SK-N-SH (cell line): Measurements from ENCODE around the gene HDAC4. TPM values are rescaled to one million over a fixed set of nuclear protein-coding genes. Genes with fewer than 3 reads are reported as not detected.

Experiments used
- CTCF ChIA-PET: fragments of 300-600, 350-600 bp; formaldehyde crosslinking; extraction: SDS; loops from one replicate; lab custom pipeline; 2021; lab: Yijun Ruan, JAX
- POLR2A ChIA-PET: fragments of 350-600 bp; sonication (Branson Sonifier 250); formaldehyde crosslinking; extraction: SDS; loops from one replicate; lab custom pipeline; 2020; ENCODE audit warnings: antibody characterized with exemption, inconsistent platforms; lab: Yijun Ruan, JAX
- DNase-seq: peaks from one replicate; pipeline ENCODE4 v3.0.0; 2012
- H2AFZ ChIP-seq: fragments of 200-600 bp; sonication (generic); 2 replicates; pipeline ENCODE4 v1.8.1; 2016; ENCODE audit warnings: antibody characterized with exemption, mild to moderate bottlenecking, low read depth
- H3F3A ChIP-seq: fragments of 200-600 bp; sonication (generic); replicated peaks from 2 replicates; pipeline ENCODE3; 2016; ENCODE audit warnings: antibody characterized with exemption, mild to moderate bottlenecking; ENCODE audit not compliant: insufficient read depth
- H3K27ac ChIP-seq, 2 experiments: fragments of 200-500 bp in 1 of 2; fragments of 200-600 bp in 1 of 2; sonication (Bioruptor generic) in 1 of 2; sonication (generic), shearing (Covaris generic) in 1 of 2; 2 replicates each; pipeline versions ENCODE4 v1.5.1 to v1.6.1; 2014 to 2016; ENCODE audit warnings: low read depth in 2 of 2, inconsistent platforms in 1 of 2, low read length in 1 of 2, mild to moderate bottlenecking in 1 of 2, mixed read lengths in 1 of 2
- H3K27me3 ChIP-seq: fragments of 200-600 bp; sonication (generic), shearing (Covaris generic); 2 replicates; pipeline ENCODE4 v1.6.1; 2016; ENCODE audit warnings: mixed run types; ENCODE audit not compliant: insufficient read depth
- H3K36me3 ChIP-seq, 2 experiments: fragments of 200-500 bp in 1 of 2; fragments of 200-600 bp in 1 of 2; sonication (Bioruptor generic) in 1 of 2; sonication (generic) in 1 of 2; replicated peaks in 1 of 2; 2 replicates each; pipeline versions ENCODE3 to v1.5.1; 2014 to 2016; ENCODE audit warnings: low read length in 1 of 2, mild to moderate bottlenecking in 1 of 2; ENCODE audit not compliant: insufficient read depth in 2 of 2, control insufficient read depth in 1 of 2
- H3K4me1 ChIP-seq, 2 experiments: fragments of 200-500 bp in 1 of 2; fragments of 200-600 bp in 1 of 2; sonication (Bioruptor generic) in 1 of 2; sonication (generic), shearing (Covaris generic) in 1 of 2; 2 replicates each; pipeline versions ENCODE4 v1.5.1 to v1.6.1; 2014 to 2016; ENCODE audit warnings: low read depth in 1 of 2, low read length in 1 of 2, mixed run types in 1 of 2; ENCODE audit not compliant: insufficient read depth in 2 of 2, control insufficient read depth in 1 of 2
- H3K4me2 ChIP-seq: fragments of 200-600 bp; sonication (generic), shearing (Covaris generic); 2 replicates; pipeline ENCODE4 v1.6.1; 2017; ENCODE audit warnings: mixed run types
- H3K4me3 ChIP-seq, 2 experiments: fragments of 200-500 bp in 1 of 2; fragments of 200-600 bp in 1 of 2; sonication (Bioruptor generic) in 1 of 2; sonication (generic), shearing (Covaris generic) in 1 of 2; 2 replicates each; pipeline versions ENCODE4 v1.5.1 to v1.8.1; 2014 to 2016; ENCODE audit warnings: low read depth in 2 of 2, inconsistent platforms in 1 of 2, low read length in 1 of 2, mild to moderate bottlenecking in 1 of 2, mixed read lengths in 1 of 2, moderate library complexity in 1 of 2
- H3K79me2 ChIP-seq: fragments of 200-600 bp; sonication (generic); 2 replicates; pipeline ENCODE4 v1.8.1; 2017; ENCODE audit warnings: mild to moderate bottlenecking; ENCODE audit not compliant: insufficient read depth
- H3K9ac ChIP-seq: fragments of 200-600 bp; sonication (generic); 2 replicates; pipeline ENCODE4 v1.6.1; 2017; ENCODE audit warnings: mixed run types
- H3K9me2 ChIP-seq: fragments of 200-600 bp; sonication (generic); 2 replicates; pipeline ENCODE4 v1.6.1; 2017; ENCODE audit warnings: mixed run types
- H3K9me3 ChIP-seq: fragments of 200-600 bp; sonication (generic); 2 replicates; pipeline ENCODE4 v1.6.1; 2017; ENCODE audit warnings: mixed run types, mild to moderate bottlenecking, moderate library complexity
- H4K20me1 ChIP-seq: fragments of 200-600 bp; sonication (generic); 2 replicates; pipeline ENCODE4 v1.6.1; 2017; ENCODE audit warnings: mild to moderate bottlenecking, mixed run types; ENCODE audit not compliant: insufficient read depth
- CHD2 ChIP-seq: fragments of 150-350 bp; IDR thresholded peaks from 2 replicates; pipeline ENCODE4 v1.6.1; 2018; ENCODE audit warnings: low read length; ENCODE audit not compliant: partially characterized antibody
- EP300 ChIP-seq, 2 experiments: IDR thresholded peaks; 2 replicates each; pipeline versions ENCODE4 v1.4.0 to v1.6.1; 2012; ENCODE audit warnings: borderline replicate concordance in 1 of 2, low read depth in 1 of 2, low read length in 1 of 2
- FOXJ3 ChIP-seq: sonication (generic); formaldehyde crosslinking; IDR thresholded peaks from 2 replicates; pipeline ENCODE4 v1.5.1; 2020; ENCODE audit warnings: mild to moderate bottlenecking, missing genetic modification reagents
- GATA2 ChIP-seq: sonication (generic); formaldehyde crosslinking; IDR thresholded peaks from 2 replicates; pipeline ENCODE4 v1.5.0; 2020; ENCODE audit warnings: mild to moderate bottlenecking, missing genetic modification reagents
- MEF2A ChIP-seq: IDR thresholded peaks from 2 replicates; pipeline ENCODE4 v1.4.0; 2012; ENCODE audit warnings: low read depth, borderline replicate concordance
- MXI1 ChIP-seq: IDR thresholded peaks from 2 replicates; pipeline ENCODE4 v1.6.1; 2012; ENCODE audit warnings: mild to moderate bottlenecking, low read depth, low read length, improper control_type of control experiment
- NRF1 ChIP-seq: IDR thresholded peaks from 2 replicates; pipeline ENCODE4 v1.6.1; 2012; ENCODE audit warnings: low read depth, mild to moderate bottlenecking, low read length
- RAD21 ChIP-seq: IDR thresholded peaks from 2 replicates; pipeline ENCODE4 v1.6.1; 2012; ENCODE audit warnings: mild to moderate bottlenecking, low read length
- RFX5 ChIP-seq: IDR thresholded peaks from 2 replicates; pipeline ENCODE4 v1.6.1; 2012; ENCODE audit warnings: mild to moderate bottlenecking, improper control_type of control experiment, low read length
- TAF1 ChIP-seq: IDR thresholded peaks from 2 replicates; pipeline ENCODE4 v1.6.1; 2012; ENCODE audit warnings: low read depth, mild to moderate bottlenecking, low read length, moderate library complexity, borderline replicate concordance
- TCF12 ChIP-seq: IDR thresholded peaks from 2 replicates; pipeline ENCODE4 v1.4.0; 2012
- TEAD4 ChIP-seq: IDR thresholded peaks from 2 replicates; pipeline ENCODE4 v1.4.0; 2012; ENCODE audit warnings: mild to moderate bottlenecking, borderline replicate concordance; ENCODE audit not compliant: insufficient read depth
- WGBS: methylation state at CpG from one replicate; pipeline ENCODE4 v1.1.6; 2017; ENCODE audit warnings: low lambda C conversion rate; 5-methylcytosine and 5-hydroxymethylcytosine counted together
- polyA plus RNA-seq, 3 experiments: library from polyadenylated mRNA; depleted of rRNA; stranded (reverse); fragments of >200 nt; gene quantifications; 2 replicates each; pipeline ENCODE4 v1.2.3, GENCODE V29; 2012
- TF ChIP-seq, protein P1 (sequence below): IDR thresholded peaks from 2 replicates; pipeline ENCODE4; 2012
- TF ChIP-seq, protein P2 (sequence below): IDR thresholded peaks from 2 replicates; pipeline ENCODE4 v1.4.0; 2012; ENCODE audit warnings: low read depth
- TF ChIP-seq, protein P3 (sequence below): fragments of 200-600 bp; sonication (generic); IDR thresholded peaks from 2 replicates; pipeline ENCODE4 v1.6.1; 2017; ENCODE audit warnings: antibody characterized with exemption, mild to moderate bottlenecking, moderate library complexity
- TF ChIP-seq, protein P4 (sequence below): fragments of 150-350 bp; IDR thresholded peaks from 2 replicates; pipeline ENCODE4 v1.6.1; 2017; ENCODE audit warnings: antibody characterized with exemption, low read length, low read depth, borderline replicate concordance

Gene HDAC4
- polyA plus RNA-seq, 1 of the 3 experiments (the other 2 are of a cell fraction) = 5.5 TPM

DNA sequence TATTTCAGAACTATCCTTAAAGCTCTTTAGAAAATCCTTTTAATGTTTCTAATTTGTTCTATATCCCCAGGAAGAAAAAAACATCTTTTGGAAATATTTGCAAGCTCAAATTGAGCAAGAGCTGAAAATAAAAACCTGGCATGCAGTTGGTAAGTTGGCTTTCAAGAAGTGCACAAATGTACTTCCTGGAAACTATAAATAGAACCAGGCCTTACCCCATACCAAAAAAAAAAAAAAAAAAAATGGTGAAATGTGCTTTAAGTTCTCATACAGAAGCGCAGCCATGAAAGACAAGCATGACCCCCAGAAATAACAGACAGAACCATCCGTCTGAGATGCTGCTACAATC is 178.5 kb downstream of the HDAC4 start:
- Histone ChIP-seq H3K36me3 (no peaks in the 10 kb centered on the region), H3K9me3 (no peaks in the 10 kb centered on the region), H4K20me1 (no peaks in the 10 kb centered on the region), H3K27me3 (no peaks in the 10 kb centered on the region), H3K9ac (no peak overlapping the region), H3K9me2 (no peaks in the 10 kb centered on the region), H3K4me1 (peaks cover 13 to 43% of the 10 kb centered on the region in 2 experiments), H3K27ac (peak overlapping the region in 1 of 2 experiments; percentile 2; a peak in 1 of 4 replicates), H2AFZ (no peak overlapping the region)
- ChIA-PET POLR2A (interaction anchor here (1.0 kb wide), 1 partner anchor 10 kb away, joined by 3 read pairs; no protein-coding TSS in a partner anchor), CTCF (interaction anchor here (1.1 to 1.9 kb wide), 3 partner anchors 10 to 78 kb away, joined by 3 to 6 read pairs (median 3); no protein-coding TSS in a partner anchor)
- no peak for DNase-seq
- WGBS = 92% methylated on average over 2 of the region's 2 CpGs
- no peak for TF ChIP-seq TAF1
- TF ChIP-seq MEF2A = no peak
- TF ChIP-seq, all 33 proteins: peak for 0
- H3K4me2 ChIP-seq = no peak overlapping the region; the same call in 1 of the 2 replicates
- no peaks in the 10 kb centered on the region for H3F3A ChIP-seq
- 0 out of 2 replicates have a peak, but pooled peaks cover 2% of the 10 kb centered on the region for H3K79me2 ChIP-seq
- H3K4me3 ChIP-seq = no peak overlapping the region

DNA sequence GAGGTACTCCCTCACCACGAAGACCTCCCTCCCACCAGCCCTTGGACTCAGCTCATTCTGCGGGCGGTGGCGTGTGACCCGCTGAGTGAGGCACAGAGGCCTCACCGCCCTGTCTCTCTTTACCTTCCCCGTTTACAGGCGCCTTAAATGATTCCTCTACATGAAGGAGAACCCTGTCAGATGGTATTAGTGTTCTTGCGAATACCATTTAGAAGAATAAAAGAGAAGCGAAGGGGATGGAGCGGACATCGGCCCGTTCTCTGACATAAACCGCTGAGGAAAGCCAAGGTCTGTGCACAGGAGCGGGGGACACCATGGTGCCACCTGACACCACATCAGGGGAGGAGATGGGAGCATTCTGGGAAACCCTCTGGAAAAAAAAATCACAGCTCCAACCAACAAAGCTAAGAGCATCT is 179.8 kb downstream of the HDAC4 start:
- H4K20me1 ChIP-seq = no peaks in the 10 kb centered on the region
- H3K4me2 ChIP-seq = no peak overlapping the region
- 96% methylated on average over 15 of the region's 15 CpGs for WGBS
- no peaks in the 10 kb centered on the region for H3K9me2 ChIP-seq
- no peaks in the 10 kb centered on the region for H3K36me3 ChIP-seq
- POLR2A ChIA-PET = no interaction called here
- DNase-seq = no peak
- H3K9ac ChIP-seq = no peak overlapping the region
- no peaks in the 10 kb centered on the region for H3F3A ChIP-seq
- H3K27me3 ChIP-seq = no peaks in the 10 kb centered on the region
- CTCF ChIA-PET = interaction anchor here (1.1 to 1.9 kb wide), 3 partner anchors 9 to 77 kb away, joined by 3 to 6 read pairs (median 3); no protein-coding TSS in a partner anchor
- TF ChIP-seq, protein P1, sequence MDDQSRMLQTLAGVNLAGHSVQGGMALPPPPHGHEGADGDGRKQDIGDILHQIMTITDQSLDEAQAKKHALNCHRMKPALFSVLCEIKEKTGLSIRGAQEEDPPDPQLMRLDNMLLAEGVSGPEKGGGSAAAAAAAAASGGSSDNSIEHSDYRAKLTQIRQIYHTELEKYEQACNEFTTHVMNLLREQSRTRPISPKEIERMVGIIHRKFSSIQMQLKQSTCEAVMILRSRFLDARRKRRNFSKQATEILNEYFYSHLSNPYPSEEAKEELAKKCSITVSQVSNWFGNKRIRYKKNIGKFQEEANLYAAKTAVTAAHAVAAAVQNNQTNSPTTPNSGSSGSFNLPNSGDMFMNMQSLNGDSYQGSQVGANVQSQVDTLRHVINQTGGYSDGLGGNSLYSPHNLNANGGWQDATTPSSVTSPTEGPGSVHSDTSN = no peak
- TF ChIP-seq CHD2 (no peak), NRF1 (no peak), RAD21 (no peak), FOXJ3 (CRISPR knock-in tag) (no peak), MEF2A (no peak), EP300 (IDR thresholded peaks at IDR 0.05; ENCODE audit: borderline replicate concordance in 1 of 2, low read depth in 1 of 2, low read length in 1 of 2) (no peak), TEAD4 (no peak), TCF12 (no peak), GATA2 (CRISPR knock-in tag) (no peak), MXI1 (no peak), RFX5 (no peak)
- TF ChIP-seq, protein P2, sequence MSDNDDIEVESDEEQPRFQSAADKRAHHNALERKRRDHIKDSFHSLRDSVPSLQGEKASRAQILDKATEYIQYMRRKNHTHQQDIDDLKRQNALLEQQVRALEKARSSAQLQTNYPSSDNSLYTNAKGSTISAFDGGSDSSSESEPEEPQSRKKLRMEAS = no peak
- TF ChIP-seq, protein P3, sequence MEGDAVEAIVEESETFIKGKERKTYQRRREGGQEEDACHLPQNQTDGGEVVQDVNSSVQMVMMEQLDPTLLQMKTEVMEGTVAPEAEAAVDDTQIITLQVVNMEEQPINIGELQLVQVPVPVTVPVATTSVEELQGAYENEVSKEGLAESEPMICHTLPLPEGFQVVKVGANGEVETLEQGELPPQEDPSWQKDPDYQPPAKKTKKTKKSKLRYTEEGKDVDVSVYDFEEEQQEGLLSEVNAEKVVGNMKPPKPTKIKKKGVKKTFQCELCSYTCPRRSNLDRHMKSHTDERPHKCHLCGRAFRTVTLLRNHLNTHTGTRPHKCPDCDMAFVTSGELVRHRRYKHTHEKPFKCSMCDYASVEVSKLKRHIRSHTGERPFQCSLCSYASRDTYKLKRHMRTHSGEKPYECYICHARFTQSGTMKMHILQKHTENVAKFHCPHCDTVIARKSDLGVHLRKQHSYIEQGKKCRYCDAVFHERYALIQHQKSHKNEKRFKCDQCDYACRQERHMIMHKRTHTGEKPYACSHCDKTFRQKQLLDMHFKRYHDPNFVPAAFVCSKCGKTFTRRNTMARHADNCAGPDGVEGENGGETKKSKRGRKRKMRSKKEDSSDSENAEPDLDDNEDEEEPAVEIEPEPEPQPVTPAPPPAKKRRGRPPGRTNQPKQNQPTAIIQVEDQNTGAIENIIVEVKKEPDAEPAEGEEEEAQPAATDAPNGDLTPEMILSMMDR = no peak
- TF ChIP-seq, protein P4, sequence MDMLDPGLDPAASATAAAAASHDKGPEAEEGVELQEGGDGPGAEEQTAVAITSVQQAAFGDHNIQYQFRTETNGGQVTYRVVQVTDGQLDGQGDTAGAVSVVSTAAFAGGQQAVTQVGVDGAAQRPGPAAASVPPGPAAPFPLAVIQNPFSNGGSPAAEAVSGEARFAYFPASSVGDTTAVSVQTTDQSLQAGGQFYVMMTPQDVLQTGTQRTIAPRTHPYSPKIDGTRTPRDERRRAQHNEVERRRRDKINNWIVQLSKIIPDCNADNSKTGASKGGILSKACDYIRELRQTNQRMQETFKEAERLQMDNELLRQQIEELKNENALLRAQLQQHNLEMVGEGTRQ = no peak
- H3K4me1 ChIP-seq = peaks cover 17 to 30% of the 10 kb centered on the region in 2 experiments
- no peak overlapping the region for H2AFZ ChIP-seq
- no peaks in the 10 kb centered on the region for H3K9me3 ChIP-seq
- H3K79me2 ChIP-seq = 0 out of 2 replicates have a peak, but pooled peaks cover 2% of the 10 kb centered on the region
- H3K27ac ChIP-seq = no peak overlapping the region
- H3K4me3 ChIP-seq = no peak overlapping the region
